Activated T-helper 17 cell treated with anti-CD3 and anti-CD28 coated beads, Interleukin-2, amount 50 U/mL, for 72 hours (primary cell): Measurements from ENCODE around the gene CBFB. TPM values are rescaled to one million over a fixed set of nuclear protein-coding genes. Genes with fewer than 3 reads are reported as not detected.
A peak's percentile ranks its signal among the peaks of the same experiment; 100 is the strongest.
"Not testable (repeated sequence)": the region's sequence is repeated elsewhere in the genome, so short reads cannot be mapped to it uniquely, and the experiment has no call there.

ENCODE experiments used
- ATAC-seq: fragments of 150-1000 bp; cut with Tn5 transposase; replicated peaks from 2 replicates; pipeline ENCODE4 v1.10.0; 2021; ENCODE audit warnings: mild to moderate bottlenecking, moderate library complexity
- H3K27ac Mint-ChIP-seq: one replicate; pipeline ENCODE4 v1.8.0; 2022; ENCODE audit warnings: mixed read lengths
- H3K27me3 Mint-ChIP-seq: one replicate; pipeline ENCODE4 v1.8.0; 2022; ENCODE audit warnings: mixed read lengths
- H3K36me3 Mint-ChIP-seq: one replicate; pipeline ENCODE4 v1.8.0; 2022; ENCODE audit warnings: low read depth, mild to moderate bottlenecking, mixed read lengths
- H3K4me1 Mint-ChIP-seq: one replicate; pipeline ENCODE4 v1.8.0; 2022; ENCODE audit warnings: mixed read lengths
- H3K4me3 Mint-ChIP-seq: one replicate; pipeline ENCODE4 v1.8.0; 2022; ENCODE audit warnings: mild to moderate bottlenecking, mixed read lengths
- H3K9me3 Mint-ChIP-seq: one replicate; pipeline ENCODE4 v1.8.0; 2022; ENCODE audit warnings: mixed read lengths
- total RNA-seq, 2 donors: library from RNA; stranded (reverse); gene quantifications; one replicate each; pipeline ENCODE4 v1.2.3, GENCODE V29; 2022

CBFB gene
- total RNA-seq: 100 to 1,000 TPM; 115 to 214 TPM

- peak within 1 kb of the TSS; percentile 88 for H3K4me3 Mint-ChIP-seq
- H3K36me3 Mint-ChIP-seq: peaks cover 41% of the 10 kb centered on the region
- peak within 1 kb of the TSS; percentile 90 for H3K27ac Mint-ChIP-seq
- no peaks in the 10 kb centered on the region for H3K9me3 Mint-ChIP-seq
- no peaks in the 10 kb centered on the region for H3K27me3 Mint-ChIP-seq
- ATAC-seq: peak; percentile 90
- peaks cover 17% of the 10 kb centered on the region for H3K4me1 Mint-ChIP-seq
Observed at GRCh38 chr16:67028696-67029253, at the start of gene CBFB. Gene CBFB (plus strand): TSS chr16:67029149. CDS start chr16:67029408, 259 bp downstream.

DNA sequence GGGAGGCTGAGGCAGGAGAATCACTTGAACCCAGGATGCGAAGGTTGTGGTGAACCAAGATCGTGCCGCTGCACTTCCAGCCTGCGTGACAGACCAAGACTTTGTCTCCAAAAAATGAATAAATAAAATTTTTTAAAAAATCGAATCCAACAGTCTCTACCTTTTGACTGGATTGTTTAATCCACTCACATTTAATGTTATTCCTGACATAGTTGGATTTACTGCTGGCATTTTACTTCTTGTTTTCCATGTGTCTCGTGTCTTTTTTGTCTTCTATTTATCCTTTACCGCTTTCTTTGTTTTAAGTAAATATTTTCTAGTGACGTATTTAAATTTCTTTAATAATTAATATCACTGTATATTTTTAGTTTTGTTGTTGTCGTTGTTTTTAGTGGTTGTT is 45.9 kb upstream of the CBFB start:
- Mint-ChIP-seq H3K27me3 (no peaks in the 10 kb centered on the region), H3K9me3 (no peaks in the 10 kb centered on the region), H3K4me1 (peaks cover 42% of the 10 kb centered on the region), H3K4me3 (peak overlapping the region; percentile 44), H3K27ac (peak overlapping the region; percentile 100), H3K36me3 (peaks cover 14% of the 10 kb centered on the region)
- no peak for ATAC-seq

DNA sequence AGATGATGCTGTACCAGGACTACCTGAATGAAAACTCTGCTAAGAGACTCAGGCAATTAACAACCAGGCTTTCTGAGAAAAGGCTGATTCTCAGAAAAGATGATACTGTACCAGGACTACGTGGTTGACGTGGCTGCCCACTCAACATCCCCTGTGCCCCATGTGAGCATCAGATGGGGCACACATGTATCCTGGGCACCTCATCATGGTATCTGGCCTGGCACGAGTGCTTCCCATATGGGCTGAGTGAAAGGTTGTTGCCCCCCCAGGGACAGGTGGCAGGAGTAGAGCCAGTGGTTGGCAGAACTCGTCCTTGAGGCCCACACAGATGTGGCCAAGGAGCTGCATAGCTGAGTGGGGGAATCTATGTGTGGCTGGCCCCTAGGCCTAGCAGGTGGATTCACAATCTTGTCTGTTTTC is 44.0 kb upstream of the CBFB start:
- peaks cover 14% of the 10 kb centered on the region for H3K36me3 Mint-ChIP-seq
- H3K4me1 Mint-ChIP-seq: peaks cover 46% of the 10 kb centered on the region
- ATAC-seq: peak; percentile 88
- H3K27ac Mint-ChIP-seq: peak overlapping the region; percentile 100
- H3K9me3 Mint-ChIP-seq: no peaks in the 10 kb centered on the region
- H3K4me3 Mint-ChIP-seq: peak overlapping the region; percentile 83
- no peaks in the 10 kb centered on the region for H3K27me3 Mint-ChIP-seq

- peak overlapping the region; percentile 100 for H3K27ac Mint-ChIP-seq
- no peaks in the 10 kb centered on the region for H3K27me3 Mint-ChIP-seq
- no peak for ATAC-seq
- peaks cover 40% of the 10 kb centered on the region for H3K4me1 Mint-ChIP-seq
- H3K9me3 Mint-ChIP-seq: no peaks in the 10 kb centered on the region
- H3K4me3 Mint-ChIP-seq: peak overlapping the region; percentile 83
- H3K36me3 Mint-ChIP-seq: peaks cover 14% of the 10 kb centered on the region
Observed at GRCh38 chr16:66986559-66986958, 42.4 kb upstream of the CBFB start.

- H3K9me3 Mint-ChIP-seq: no peaks in the 10 kb centered on the region
- ATAC-seq: no peak
- no peaks in the 10 kb centered on the region for H3K27me3 Mint-ChIP-seq
- H3K27ac Mint-ChIP-seq: peak within 1 kb of the TSS; percentile 100
- H3K4me1 Mint-ChIP-seq: peaks cover 32% of the 10 kb centered on the region
- peaks cover 14% of the 10 kb centered on the region for H3K36me3 Mint-ChIP-seq
- peak within 1 kb of the TSS; percentile 83 for H3K4me3 Mint-ChIP-seq
Observed at GRCh38 chr16:66988197-66988788, 40.7 kb upstream of the CBFB start, which contains the start of gene CES4A. Gene CES4A (plus strand): TSS chr16:66988589. CDS start chr16:66988773, 184 bp downstream.

- ATAC-seq: no peak
- Mint-ChIP-seq H3K9me3 (no peaks in the 10 kb centered on the region), H3K36me3 (no peaks in the 10 kb centered on the region), H3K4me1 (peaks cover 12% of the 10 kb centered on the region), H3K27me3 (no peaks in the 10 kb centered on the region), H3K27ac (no peak overlapping the region), H3K4me3 (no peak overlapping the region)
Observed at GRCh38 chr16:66991545-66992077, 37.3 kb upstream of the CBFB start.

DNA sequence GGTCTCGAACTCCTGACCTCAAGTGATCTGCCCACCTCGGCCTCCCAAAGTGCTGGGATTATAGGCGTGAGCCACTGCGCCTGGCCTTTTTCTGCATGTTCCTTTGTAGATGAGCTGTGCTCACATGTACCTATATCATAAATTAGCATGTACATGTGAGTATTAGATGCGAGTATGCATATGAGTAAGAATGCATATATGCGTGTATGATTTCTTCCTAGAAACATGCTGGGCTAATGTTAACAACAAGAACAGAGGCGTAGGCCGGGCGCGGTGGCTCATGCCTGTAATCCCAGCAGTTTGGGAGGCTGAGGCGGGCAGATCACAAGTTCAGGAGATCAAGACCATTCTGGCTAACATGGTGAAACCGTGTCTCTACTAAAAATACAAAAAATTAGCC is 35.4 kb upstream of the CBFB start:
- not testable (repeated sequence) for H3K4me3 Mint-ChIP-seq, H3K4me1 Mint-ChIP-seq, H3K9me3 Mint-ChIP-seq, H3K36me3 Mint-ChIP-seq, ATAC-seq, H3K27me3 Mint-ChIP-seq, H3K27ac Mint-ChIP-seq

- Mint-ChIP-seq H3K4me1 (peaks cover 7% of the 10 kb centered on the region), H3K4me3 (no peak overlapping the region), H3K36me3 (peaks cover 8% of the 10 kb centered on the region), H3K27ac (no peak overlapping the region), H3K9me3 (no peaks in the 10 kb centered on the region), H3K27me3 (no peaks in the 10 kb centered on the region)
- ATAC-seq: no peak
Observed at GRCh38 chr16:66996324-66996982, 32.5 kb upstream of the CBFB start.

GRCh38 chr16:66996983-66997358 is 32.0 kb upstream of the CBFB start:
- Mint-ChIP-seq H3K27ac (peak overlapping the region; percentile 62), H3K4me3 (no peak overlapping the region), H3K27me3 (no peaks in the 10 kb centered on the region), H3K9me3 (no peaks in the 10 kb centered on the region), H3K4me1 (peaks cover 11% of the 10 kb centered on the region), H3K36me3 (peaks cover 13% of the 10 kb centered on the region)
- no peak for ATAC-seq

DNA sequence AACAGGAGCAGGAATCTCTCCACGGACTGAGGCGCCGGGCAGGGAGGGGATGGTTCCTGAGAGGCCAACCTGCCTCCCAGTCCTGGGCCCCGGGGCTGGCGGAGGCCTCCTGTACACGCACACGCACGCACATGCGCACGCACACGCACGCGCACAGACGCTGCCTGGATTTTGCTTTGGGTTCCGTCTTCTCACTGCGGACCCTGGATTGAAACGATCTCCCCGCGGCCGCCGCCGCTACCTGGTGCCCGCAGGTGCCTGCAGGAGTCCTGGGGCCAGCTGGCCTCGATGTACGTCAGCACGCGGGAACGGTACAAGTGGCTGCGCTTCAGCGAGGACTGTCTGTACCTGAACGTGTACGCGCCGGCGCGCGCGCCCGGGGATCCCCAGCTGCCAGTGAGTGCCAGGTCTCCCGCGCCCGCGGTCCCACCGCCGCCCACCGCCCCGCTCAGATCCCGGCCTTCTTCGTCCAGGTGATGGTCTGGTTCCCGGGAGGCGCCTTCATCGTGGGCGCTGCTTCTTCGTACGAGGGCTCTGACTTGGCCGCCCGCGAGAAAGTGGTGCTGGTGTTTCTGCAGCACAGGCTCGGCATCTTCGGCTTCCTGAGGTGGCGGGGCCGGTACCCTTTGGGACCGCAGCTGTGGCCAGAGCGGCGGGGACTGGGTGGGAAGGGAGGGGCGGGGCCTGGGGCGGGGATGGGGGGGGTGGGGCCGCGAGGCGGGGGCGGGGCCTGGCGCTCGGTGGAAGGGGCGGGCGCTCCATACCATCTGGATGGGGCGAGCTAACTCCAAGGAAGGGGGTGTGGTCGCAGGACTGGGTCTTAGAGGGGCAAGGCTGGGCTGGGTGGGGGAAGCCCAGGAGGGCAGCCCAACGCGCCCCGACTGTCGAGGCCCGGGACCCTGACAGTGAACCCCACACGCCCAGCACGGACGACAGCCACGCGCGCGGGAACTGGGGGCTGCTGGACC is 28.3 kb upstream of the CBFB start:
- Mint-ChIP-seq H3K27ac (peak overlapping the region; percentile 86), H3K9me3 (no peaks in the 10 kb centered on the region), H3K4me1 (peaks cover 13% of the 10 kb centered on the region), H3K27me3 (no peaks in the 10 kb centered on the region), H3K36me3 (peaks cover 41% of the 10 kb centered on the region), H3K4me3 (peak overlapping the region; percentile 79)
- ATAC-seq: peak; percentile 78

- H3K27ac Mint-ChIP-seq: no peak overlapping the region
- peaks cover 41% of the 10 kb centered on the region for H3K36me3 Mint-ChIP-seq
- ATAC-seq: no peak
Observed at GRCh38 chr16:67001726-67002125, 27.2 kb upstream of the CBFB start.

DNA sequence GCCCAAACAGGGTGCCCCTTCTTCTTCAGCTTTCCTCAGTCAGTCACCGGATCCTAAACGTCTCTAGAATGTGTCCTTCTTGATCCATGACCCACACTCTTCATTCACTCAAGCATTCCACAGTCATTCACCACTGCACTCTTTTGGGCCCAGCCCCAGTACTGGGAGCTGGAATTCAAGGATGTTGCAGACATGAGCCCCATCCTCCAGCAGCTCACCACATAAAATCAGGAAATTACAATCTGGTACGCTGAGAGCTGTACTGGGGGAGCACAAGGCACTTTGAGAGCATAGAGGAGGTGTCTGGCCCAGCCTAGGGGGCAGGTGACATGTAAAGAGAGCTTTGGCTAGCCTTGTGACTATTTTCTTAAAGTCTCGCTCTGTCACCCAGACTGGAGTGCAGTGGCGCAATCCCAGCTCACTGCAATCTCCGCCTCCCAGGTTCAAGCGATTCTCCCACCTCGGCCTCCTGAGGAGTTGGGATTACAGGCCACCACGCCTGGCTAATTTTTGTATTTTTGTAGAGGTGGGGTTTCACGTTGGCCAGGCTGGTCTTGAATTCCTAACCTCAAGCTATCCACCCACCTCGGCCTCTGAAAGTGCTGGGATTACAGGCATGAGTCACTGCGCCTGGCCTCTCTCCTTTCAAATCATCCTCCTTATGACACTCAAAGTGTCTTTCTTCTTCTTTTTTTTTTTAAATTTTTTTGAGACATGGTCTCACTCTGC is 21.9 kb upstream of the CBFB start:
- peaks cover 10% of the 10 kb centered on the region for H3K4me1 Mint-ChIP-seq
- H3K9me3 Mint-ChIP-seq: no peaks in the 10 kb centered on the region
- ATAC-seq: peak; percentile 78
- H3K36me3 Mint-ChIP-seq: peaks cover 33% of the 10 kb centered on the region
- H3K4me3 Mint-ChIP-seq: peak overlapping the region; percentile 14
- H3K27ac Mint-ChIP-seq: no peak overlapping the region
- H3K27me3 Mint-ChIP-seq: no peaks in the 10 kb centered on the region

More at GRCh38 chr16:67001726-67002125, 27.2 kb upstream of the CBFB start:
- peaks cover 13% of the 10 kb centered on the region for H3K4me1 Mint-ChIP-seq
- H3K27me3 Mint-ChIP-seq: no peaks in the 10 kb centered on the region
- no peaks in the 10 kb centered on the region for H3K9me3 Mint-ChIP-seq
- peak overlapping the region; percentile 79 for H3K4me3 Mint-ChIP-seq

DNA sequence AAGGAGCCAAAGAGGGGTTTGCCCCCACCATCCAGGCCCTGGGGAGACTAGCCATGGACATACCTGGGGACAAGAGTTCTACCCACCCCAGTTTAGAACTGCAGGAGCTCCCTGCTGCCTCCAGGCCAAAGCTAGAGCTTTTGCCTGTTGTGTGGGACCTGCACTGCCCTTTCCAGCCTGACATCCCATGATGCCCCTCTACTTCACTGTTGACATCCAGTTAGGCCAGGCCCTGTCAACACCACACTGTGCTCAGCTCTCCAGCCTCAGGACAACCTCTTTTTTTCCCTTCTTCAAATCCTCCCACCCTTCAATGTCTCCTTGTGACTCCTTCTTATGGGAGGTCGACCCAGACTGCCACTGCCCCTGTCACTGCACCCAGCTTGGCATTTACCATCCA is 19.8 kb upstream of the CBFB start:
- no peaks in the 10 kb centered on the region for H3K27me3 Mint-ChIP-seq
- peaks cover 23% of the 10 kb centered on the region for H3K36me3 Mint-ChIP-seq
- peak overlapping the region; percentile 25 for H3K27ac Mint-ChIP-seq
- no peak for ATAC-seq
- H3K4me1 Mint-ChIP-seq: peaks cover 14% of the 10 kb centered on the region
- no peak overlapping the region for H3K4me3 Mint-ChIP-seq
- no peaks in the 10 kb centered on the region for H3K9me3 Mint-ChIP-seq
